ENCODE data around the gene SH3GLB2. TPM values are rescaled to one million over a fixed set of nuclear protein-coding genes. Genes with fewer than 3 reads are reported as not detected.
A peak's percentile ranks its signal among the peaks of the same experiment; 100 is the strongest.
"Not testable (repeated sequence)": the region's sequence is repeated elsewhere in the genome, so short reads cannot be mapped to it uniquely, and the experiment has no call there.

The SH3GLB2 gene
- total RNA-seq, 1 donor, result 39.3 TPM

- no peak overlapping the region for H3K4me3 ChIP-seq (ENCODE audit: low read depth, low read length)
- DNase-seq (ENCODE audit: low read depth), result no peak
- TF ChIP-seq CTCF (IDR thresholded peaks at IDR 0.05; ENCODE audit: insufficient read depth, low read depth, low read length), result no peak
Observed at GRCh38 chr9:129007035-129007765, 20.9 kb downstream of the SH3GLB2 start.

- TF ChIP-seq CTCF (IDR thresholded peaks at IDR 0.05; ENCODE audit: insufficient read depth, low read depth, low read length), result peak; percentile 93
- H3K4me3 ChIP-seq (ENCODE audit: low read depth, low read length), result no peak overlapping the region
- DNase-seq (ENCODE audit: low read depth), result peak; percentile 77
Observed at GRCh38 chr9:129006328-129007034, 21.6 kb downstream of the SH3GLB2 start.

DNA sequence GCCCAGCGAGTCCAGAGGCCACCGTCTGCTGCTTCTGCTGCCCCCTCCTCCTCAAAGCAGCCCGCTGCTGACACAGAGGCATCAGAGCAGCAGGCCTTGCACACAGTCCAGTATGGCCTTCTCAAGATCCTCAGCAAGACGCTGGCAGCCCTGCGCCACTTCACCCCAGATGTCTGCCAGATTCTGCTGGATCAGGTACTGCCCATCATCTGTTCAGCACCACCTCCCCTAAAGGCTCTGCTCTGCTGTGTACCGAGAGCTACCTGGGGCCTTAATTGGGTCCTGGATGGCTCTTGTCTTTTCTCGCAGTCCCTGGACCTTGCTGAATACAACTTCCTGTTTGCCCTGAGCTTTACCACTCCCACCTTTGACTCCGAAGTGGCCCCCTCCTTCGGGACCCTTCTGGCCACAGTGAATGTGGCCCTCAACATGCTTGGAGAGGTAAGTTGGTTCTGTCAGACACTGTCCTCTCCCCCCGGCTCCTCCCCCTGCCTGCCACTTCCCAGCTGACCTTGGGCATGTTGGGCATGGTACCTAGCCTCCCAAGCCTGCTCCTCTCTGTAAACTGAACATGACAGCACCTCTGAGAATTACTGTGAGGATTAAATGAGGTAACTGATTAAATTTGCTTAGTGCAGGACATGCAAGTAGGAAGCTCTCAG is 22.7 kb downstream of the SH3GLB2 start:
- DNase-seq (ENCODE audit: low read depth), result no peak
- no peak overlapping the region for H3K4me3 ChIP-seq (ENCODE audit: low read depth, low read length)
- TF ChIP-seq CTCF (IDR thresholded peaks at IDR 0.05; ENCODE audit: insufficient read depth, low read depth, low read length), result no peak

GRCh38 chr9:129004173-129004572 is 24.0 kb downstream of the SH3GLB2 start:
- not testable (repeated sequence) for H3K4me3 ChIP-seq (ENCODE audit: low read depth, low read length); DNase-seq (ENCODE audit: low read depth)

DNA sequence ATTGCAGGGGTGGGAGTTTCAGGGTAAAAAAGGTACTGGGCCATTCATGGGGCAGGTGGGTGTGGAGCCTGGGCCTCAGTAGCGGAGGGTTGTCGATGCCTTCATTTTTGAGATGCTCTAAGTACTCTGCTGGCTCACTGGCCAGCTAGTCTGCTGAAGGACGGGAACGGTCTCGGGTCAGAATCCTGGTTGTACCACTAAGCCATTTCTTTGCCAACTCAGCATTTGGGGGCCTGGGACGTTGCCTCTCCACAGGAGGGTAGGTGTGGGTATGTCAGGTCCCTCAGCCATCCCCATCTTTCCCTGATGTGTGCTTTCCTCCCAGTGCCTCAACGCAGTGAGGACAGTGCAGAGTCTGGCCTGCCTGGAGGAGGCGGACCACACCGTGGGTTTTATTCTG is 25.1 kb downstream of the SH3GLB2 start:
- TF ChIP-seq CTCF (IDR thresholded peaks at IDR 0.05; ENCODE audit: insufficient read depth, low read depth, low read length), result no peak
- DNase-seq (ENCODE audit: low read depth), result no peak

DNA sequence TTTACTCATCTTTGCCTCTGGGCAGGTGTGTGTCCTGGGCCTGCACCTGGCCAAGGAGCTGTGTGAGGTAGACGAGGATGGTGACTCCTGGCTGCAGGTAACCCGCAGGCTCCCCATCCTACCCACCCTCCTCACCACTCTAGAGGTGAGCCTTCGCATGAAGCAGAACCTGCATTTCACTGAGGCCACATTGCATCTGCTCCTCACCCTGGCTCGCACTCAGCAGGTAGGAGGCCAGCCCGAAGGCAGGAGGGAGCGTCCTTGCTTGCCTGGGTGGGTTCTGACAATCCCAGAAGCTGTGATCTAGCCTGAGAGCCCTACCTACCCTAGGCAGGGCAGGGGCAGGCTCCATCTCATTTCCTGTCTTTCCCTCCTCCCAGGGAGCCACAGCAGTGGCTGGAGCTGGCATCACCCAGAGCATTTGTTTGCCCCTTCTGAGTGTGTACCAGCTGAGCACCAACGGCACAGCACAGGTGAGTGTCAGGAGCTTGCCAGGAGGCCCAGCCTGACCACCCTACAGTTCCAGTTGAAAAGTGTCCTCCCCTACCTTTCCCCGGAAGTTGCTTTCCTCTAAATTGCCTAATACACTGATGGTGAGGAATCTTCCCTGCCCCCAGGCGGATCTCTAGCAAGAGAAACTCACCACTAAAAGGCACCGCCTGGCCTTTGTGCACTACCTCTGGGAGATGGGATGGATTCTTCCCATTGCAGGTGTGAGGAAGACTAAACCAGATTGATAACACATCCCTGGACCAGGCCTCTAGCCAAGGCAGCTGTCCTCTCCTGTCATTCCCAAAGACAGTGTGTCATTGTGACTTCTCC is 26.4 kb downstream of the SH3GLB2 start:
- H3K4me3 ChIP-seq (ENCODE audit: low read depth, low read length), result no peak overlapping the region
- TF ChIP-seq CTCF (IDR thresholded peaks at IDR 0.05; ENCODE audit: insufficient read depth, low read depth, low read length), result no peak
- no peak for DNase-seq (ENCODE audit: low read depth)

More for the DNA sequence above, 25.1 kb downstream of the SH3GLB2 start:
- H3K4me3 ChIP-seq (ENCODE audit: low read depth, low read length), result no peak overlapping the region

All from fibroblast of villous mesenchyme (primary cell).